Right lobe of liver (tissue), 4 donors: ENCODE data around the gene VAMP8.

ENCODE experiments used
- POLR2A ChIP-seq: fragments of 450-650 bp; IDR thresholded peaks from one replicate; pipeline ENCODE4 v1.6.1; 2017; ENCODE audit warnings: antibody characterized with exemption, mild to moderate bottlenecking
- TF ChIP-seq, protein P1 (sequence below), 4 donors: fragments of 200-600 bp in 3 of 4; fragments of 450-650 bp in 1 of 4; IDR thresholded peaks; one replicate each; pipeline versions ENCODE4 v1.5.1 to v1.8.0; 2016 to 2022; ENCODE audit warnings: antibody characterized with exemption in 4 of 4, mild to moderate bottlenecking in 2 of 4
- donor health status: DM: no; HTN: no; CAD: no.
- donor health status: DM: no; HTN: no; CAD: no.
- donor health status: DM: no; HTN: yes; CAD: no.

DNA sequence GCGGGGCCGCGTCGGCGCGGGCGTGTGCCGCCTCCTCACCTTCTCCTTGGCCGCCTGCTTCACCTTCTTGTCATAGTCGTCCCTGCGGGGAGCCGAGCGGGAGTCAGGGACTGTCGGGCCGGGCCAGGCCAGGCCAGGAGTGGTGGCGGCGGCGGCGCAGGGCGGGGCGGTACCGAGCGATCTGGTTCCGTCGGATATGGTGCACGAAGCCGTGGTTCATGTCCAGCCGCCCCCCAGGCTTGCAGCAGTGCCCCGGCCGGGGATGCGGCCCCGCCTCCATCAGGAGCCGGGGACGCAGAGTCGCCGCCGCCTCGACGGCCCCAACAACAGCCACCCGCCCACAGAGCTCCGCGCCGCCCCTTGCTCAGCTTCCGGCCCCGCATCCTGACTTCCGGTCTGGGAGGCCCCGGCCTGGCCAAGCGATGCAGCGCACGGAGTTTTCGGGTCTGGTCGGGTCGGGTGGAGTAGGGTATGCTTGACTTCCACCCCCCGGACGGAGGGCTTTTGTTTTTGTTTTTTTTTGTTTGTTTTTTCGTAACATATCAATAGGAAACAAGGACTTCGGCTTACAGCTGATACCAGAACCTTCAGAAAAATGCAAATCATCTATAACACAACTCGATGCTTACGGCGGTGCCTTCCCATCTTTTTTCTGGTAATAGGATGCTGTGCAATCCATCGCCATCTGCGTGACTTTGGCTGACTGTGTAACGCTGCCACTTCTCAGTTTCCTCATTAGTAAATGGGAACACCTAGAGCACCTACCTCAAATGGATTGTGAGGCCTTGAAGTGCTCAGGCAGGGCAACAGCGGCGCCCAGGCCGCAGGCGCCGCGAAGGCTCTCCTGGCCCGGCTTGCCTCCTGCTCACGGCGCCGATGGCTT is 34.6 kb downstream of the VAMP8 start, which contains the start of gene C2orf68:
- TF ChIP-seq, protein P1, sequence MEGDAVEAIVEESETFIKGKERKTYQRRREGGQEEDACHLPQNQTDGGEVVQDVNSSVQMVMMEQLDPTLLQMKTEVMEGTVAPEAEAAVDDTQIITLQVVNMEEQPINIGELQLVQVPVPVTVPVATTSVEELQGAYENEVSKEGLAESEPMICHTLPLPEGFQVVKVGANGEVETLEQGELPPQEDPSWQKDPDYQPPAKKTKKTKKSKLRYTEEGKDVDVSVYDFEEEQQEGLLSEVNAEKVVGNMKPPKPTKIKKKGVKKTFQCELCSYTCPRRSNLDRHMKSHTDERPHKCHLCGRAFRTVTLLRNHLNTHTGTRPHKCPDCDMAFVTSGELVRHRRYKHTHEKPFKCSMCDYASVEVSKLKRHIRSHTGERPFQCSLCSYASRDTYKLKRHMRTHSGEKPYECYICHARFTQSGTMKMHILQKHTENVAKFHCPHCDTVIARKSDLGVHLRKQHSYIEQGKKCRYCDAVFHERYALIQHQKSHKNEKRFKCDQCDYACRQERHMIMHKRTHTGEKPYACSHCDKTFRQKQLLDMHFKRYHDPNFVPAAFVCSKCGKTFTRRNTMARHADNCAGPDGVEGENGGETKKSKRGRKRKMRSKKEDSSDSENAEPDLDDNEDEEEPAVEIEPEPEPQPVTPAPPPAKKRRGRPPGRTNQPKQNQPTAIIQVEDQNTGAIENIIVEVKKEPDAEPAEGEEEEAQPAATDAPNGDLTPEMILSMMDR (IDR thresholded peaks at IDR 0.05), result no peak
- peak; percentile 66 for TF ChIP-seq POLR2A
